Subcutaneous preadipocyte (primary cell): ENCODE results near the gene ZBTB25. TPM values are rescaled to one million over a fixed set of nuclear protein-coding genes. Genes with fewer than 3 reads are reported as not detected.

Source experiments
- small RNA-seq: library from RNA; depleted of rRNA; stranded (forward); fragments of <200 nt; gene quantifications from one replicate; pipeline ENCODE3, GENCODE V24; 2012
- total RNA-seq: library from RNA; depleted of rRNA; stranded (reverse); fragments of >200 nt; gene quantifications from 2 replicates; pipeline ENCODE4 v1.2.3, GENCODE V29; 2012

Gene ZBTB25, protein sequence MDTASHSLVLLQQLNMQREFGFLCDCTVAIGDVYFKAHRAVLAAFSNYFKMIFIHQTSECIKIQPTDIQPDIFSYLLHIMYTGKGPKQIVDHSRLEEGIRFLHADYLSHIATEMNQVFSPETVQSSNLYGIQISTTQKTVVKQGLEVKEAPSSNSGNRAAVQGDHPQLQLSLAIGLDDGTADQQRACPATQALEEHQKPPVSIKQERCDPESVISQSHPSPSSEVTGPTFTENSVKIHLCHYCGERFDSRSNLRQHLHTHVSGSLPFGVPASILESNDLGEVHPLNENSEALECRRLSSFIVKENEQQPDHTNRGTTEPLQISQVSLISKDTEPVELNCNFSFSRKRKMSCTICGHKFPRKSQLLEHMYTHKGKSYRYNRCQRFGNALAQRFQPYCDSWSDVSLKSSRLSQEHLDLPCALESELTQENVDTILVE
- 6.2 and 7.2 TPM in 2 replicates for total RNA-seq

DNA sequence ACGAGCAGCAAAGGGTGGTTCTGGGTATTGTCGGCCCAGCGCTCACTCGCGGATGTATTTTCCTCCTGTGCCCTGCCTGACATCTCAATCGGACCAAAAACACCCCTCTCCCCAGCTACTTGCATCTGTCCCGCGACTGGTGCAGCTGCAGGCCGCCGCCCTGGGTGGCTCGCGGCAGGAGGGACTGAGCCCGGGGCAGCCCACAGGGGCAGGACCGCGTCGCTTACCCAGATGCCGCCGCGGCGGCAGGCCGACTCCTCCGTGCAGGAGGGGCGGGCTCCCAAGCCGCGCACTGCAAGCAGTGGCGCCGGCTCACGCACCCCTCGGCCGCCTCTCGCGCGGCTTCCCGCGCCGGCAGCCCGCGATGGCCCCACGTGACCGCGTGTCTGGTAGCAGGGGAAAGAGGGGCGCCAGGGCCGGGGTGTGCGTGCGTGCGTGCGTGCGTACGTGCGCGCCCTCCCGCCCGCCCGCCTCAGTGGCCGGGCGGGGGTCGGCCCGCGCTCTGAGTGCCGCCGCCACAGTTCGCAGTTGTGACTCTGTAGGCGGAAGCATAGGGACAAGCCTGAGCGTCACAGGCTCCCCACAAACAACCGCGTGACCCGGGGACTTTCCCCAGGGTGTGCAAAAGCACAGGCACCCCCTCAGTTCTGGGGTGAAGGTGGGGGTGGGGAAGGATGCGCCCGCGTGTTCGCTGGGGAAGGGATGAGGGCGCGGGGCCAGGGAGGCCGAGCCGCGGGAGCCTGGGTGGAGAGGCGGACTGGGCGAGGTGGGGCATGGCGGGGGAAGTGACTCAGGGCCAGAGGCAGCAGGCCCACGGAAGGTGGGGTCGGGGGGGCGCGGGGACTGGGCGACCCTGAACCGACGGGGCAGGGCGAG lies at the start of gene ZBTB25:
ZBTB25 (minus strand) TSS at position 405 of the 876 bp plus-strand sequence. CDS start 13,305 bp downstream, outside the sequence.

DNA sequence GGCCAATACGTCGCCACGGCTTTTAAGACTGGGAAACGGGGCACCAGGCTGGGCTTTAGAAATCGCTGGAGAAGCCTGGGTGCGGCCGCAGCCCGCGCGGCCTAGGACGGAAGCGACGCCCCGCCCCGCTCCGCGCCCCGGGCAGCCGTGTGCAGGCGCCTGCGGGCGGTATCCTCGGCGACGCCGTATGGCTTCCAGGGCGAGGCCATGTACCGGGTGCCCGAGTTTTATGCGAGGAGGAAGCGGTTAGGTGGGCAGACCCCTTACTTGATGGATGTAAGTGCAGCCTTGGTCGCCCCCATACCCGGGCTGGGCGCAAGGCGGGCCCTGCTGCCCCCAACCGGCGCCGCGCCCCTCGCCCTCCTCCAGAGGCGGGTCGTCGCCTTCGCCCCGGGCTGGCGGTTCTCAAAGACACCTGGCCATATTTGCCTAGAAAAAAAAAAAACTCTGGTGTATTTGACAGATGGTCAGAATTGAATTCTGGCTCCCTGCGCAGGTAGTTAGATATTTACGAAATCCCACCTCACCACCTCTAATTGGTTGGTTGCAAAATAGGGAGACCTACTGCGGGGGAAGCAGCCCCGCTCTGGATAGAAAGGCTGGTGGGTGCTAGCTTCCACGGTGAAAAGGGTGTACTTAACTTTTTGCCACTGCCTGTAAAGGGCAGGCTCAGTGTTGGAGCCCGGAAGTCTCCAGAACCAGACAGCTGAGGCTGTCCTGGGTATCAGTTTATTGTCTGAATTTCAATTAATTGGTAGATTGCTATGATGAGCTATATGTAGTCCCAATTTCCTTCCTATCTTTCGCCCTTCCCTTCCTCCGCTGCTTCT lies 46.4 kb upstream of the ZBTB25 start, which contains the start of gene PPP1R36:
PPP1R36 (plus strand) TSS at position 171 of the 830 bp plus-strand sequence; CDS start at position 208, 37 bp downstream.

DNA sequence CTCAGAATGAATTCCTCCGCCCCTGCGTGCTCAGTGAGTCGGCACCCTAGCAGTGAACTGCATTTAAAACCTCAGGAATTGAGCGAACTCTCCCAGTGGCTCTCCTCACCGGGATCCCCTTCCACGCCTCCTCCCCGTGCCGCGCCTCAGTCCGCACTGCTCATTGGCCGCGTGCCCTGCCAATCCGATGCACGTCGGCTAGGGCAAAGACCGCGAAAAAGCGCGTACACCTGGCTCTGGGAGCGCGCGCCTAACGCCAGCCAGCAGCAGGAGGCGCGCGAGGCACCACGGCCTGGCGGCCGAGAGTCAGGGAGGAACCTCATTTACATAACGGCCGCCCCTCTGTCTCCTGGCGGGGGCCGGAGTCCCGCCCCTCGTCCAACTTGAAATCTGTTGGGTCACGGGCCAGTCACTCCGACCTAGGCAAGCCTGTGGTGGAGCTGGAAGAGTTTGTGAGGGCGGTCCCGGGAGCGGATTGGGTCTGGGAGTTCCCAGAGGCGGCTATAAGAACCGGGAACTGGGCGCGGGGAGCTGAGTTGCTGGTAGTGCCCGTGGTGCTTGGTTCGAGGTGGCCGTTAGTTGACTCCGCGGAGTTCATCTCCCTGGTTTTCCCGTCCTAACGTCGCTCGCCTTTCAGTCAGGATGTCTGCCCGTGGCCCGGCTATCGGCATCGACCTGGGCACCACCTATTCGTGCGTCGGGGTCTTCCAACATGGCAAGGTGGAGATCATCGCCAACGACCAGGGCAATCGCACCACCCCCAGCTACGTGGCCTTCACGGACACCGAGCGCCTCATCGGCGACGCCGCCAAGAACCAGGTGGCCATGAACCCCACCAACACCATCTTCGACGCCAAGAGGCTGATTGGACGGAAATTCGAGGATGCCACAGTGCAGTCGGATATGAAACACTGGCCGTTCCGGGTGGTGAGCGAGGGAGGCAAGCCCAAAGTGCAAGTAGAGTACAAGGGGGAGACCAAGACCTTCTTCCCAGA lies 36.9 kb upstream of the ZBTB25 start, which contains the start of gene HSPA2:
HSPA2 (plus strand) TSS at position 534 of the 995 bp plus-strand sequence; CDS start at position 643, 109 bp downstream.

DNA sequence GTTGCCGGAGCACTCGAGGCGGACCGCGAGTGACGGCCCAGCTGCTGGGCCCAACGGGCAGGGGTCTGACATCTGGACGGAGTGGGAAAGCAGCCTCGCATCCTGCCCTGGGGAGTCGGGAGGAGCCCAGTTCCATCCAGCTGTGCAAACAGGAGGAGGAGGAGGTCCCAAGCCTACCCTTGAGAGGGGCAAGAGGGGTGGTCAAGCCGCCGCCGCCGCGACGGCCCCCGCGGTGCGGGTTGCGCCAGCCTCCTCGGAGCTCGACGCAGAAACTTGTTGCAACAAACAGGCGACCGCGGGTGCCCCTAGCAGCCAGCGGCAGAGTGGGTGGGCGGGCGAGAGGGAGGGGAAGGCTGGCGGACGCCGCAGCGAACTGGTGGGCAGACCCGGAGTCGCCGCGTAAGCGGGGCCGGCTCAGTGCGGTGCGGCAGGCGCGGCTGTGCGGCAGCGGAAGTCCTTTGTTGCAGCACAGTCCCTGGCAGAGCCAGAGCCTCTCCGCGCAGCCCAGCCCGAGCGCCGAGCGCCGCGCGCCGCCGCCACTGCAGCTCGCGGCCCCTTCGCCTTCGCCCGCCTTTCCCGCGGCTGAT lies 765 bp upstream of the ZBTB25 start, which contains the start of gene ZBTB1:
ZBTB1 (plus strand) TSS at position 461 of the 587 bp plus-strand sequence. CDS start 16,735 bp downstream, outside the sequence.

DNA sequence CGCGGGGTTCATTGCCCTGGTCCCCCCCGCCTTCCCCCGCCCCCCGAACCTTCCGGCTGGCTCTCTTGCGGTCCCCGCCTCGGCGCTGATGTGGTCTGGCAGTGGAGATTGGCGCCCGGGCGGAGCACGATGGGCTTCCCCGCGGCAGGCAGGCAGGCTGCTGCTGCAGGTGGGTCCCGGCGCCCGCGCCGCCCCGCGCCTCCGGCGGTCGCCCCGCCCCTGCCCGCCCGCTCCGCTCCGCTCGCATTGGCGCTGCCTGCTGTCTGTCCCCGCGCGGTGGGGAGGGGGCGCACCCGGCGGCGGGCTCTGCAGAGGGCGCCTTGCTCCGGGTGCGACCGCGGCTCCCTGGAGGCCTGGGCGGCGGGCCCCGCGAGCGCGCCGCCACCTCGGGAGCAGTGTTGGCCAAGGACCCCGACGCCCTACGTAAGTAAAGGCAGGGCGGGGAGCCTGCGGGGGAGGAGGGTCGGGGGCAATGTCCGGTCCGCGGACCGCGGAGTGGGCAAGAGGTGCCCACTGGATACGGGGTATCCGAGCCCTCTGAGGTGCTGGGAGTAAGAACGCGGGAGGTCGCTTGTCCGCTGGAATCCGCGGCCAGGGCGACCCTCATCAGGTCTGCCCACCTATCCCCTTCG lies 38.3 kb downstream of the ZBTB25 start, which contains the start of gene AKAP5:
AKAP5 (plus strand) TSS at position 309 of the 632 bp plus-strand sequence. CDS start 2,896 bp downstream, outside the sequence.

Small RNA genes lying within 50 kb of the gene (small RNA-seq; reads per million reads assigned to genes)
- gene AL049869.4: not detected

Other genes starting within 250 kb of the ZBTB25 start
- gene ESR2, start 209.5 kb downstream of the ZBTB25 start, total RNA-seq: under 0.01 TPM in 1 of 2 replicates, not detected in the other
- 48.5 and 70.0 TPM in 2 replicates for gene MTHFD1, start 115.5 kb downstream of the ZBTB25 start, total RNA-seq
- gene AKAP5, start 38.3 kb downstream of the ZBTB25 start, total RNA-seq: under 0.01 and 0.20 TPM in 2 replicates
- 35.3 and 40.3 TPM in 2 replicates for gene ZBTB1, start 932 bp upstream of the ZBTB25 start, total RNA-seq
- gene HSPA2, start 36.9 kb upstream of the ZBTB25 start, total RNA-seq: 0.73 and 1.2 TPM in 2 replicates
- gene PPP1R36, start 46.1 kb upstream of the ZBTB25 start, total RNA-seq: 0.20 TPM in 1 of 2 replicates, not detected in the other
- gene PLEKHG3, start 200.6 kb upstream of the ZBTB25 start, total RNA-seq: 0.73 and 2.7 TPM in 2 replicates